RPMI8226 (cell line): ENCODE results near the gene USP24.
"Not testable (repeated sequence)": the region's sequence is repeated elsewhere in the genome, so short reads cannot be mapped to it uniquely, and the experiment has no call there.

Experiments
- DNase-seq: peaks from one replicate; pipeline ENCODE4 v3.0.0-alpha.2; 2015

The USP24 gene

DNA sequence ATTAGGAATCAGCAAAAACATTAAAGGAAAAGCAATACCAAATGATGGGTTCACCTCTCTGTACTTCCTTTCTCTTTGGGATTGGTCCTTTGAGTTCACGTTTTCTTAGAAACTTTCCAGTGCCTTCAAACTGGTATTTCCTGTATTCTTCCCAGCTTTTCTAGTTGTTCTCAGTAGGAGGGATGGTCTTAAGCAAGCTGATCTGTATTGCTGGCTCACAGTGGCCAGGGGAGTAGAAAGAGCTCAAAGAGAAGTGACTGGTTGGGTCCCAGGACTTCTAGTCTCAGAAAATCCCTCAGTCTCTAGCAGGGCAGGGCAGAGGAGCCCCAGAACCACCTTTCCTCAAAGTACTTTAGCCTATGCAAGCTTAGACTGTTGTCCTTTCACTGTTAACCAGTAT is 10.1 kb upstream of the USP24 start:
- no peak for DNase-seq

GRCh38 chr1:55224729-55225128 is 9.6 kb upstream of the USP24 start:
- no peak for DNase-seq

- DNase-seq: no peak
Measured at GRCh38 chr1:55222152-55222551, 7.0 kb upstream of the USP24 start.

DNA sequence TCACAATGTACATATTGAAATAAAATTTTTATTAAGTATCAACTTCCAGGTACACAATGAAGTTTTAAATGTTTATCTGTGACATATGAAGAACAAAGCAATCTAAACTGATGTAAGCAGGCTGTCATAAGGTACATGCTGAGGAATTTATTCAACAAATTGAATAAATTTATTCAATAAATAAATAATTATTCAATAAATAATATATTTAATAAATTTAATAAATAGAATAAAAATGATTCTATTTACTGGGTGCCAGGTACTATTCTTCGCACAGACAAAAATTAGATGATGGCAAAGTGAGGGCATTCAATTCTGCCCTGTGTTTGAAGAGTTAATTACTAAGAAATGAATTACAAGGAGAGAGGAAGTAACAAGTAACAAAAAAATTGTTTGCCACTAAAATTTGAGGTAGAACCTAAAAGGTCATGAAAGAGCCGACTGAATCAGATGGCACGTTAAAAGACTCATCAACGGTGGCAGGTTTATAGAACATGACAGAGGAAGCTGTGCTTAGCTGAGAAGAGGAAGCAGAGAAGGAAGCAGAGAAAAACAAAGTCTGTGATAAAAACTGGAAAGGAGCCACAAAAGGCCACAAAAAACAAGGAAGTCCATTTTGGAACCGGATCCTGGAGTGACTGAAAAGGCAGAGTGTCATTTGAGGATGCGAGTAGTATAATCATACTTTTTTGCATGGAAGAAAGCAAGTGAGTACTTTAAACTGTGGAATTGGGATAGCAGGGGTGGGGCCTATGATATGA is 2.2 kb upstream of the USP24 start:
- peak; percentile 56 for DNase-seq

- DNase-seq: no peak
Measured at GRCh38 chr1:55216096-55216495, 932 bp upstream of the USP24 start.

DNA sequence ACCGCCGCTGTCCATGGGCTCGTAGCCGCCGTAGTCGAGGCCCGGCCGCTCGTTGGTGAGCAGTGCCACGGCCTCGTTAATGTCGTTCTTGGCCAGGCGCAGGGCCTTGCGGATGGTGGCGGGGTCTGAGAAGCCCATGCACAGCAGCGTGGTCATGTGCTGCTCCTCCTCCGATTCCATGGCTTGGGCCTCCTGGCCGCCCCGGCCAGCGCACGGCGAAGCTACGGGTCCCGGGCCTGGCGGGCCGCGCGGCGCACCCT is 300 bp downstream of the USP24 start:
- DNase-seq: no peak

DNA sequence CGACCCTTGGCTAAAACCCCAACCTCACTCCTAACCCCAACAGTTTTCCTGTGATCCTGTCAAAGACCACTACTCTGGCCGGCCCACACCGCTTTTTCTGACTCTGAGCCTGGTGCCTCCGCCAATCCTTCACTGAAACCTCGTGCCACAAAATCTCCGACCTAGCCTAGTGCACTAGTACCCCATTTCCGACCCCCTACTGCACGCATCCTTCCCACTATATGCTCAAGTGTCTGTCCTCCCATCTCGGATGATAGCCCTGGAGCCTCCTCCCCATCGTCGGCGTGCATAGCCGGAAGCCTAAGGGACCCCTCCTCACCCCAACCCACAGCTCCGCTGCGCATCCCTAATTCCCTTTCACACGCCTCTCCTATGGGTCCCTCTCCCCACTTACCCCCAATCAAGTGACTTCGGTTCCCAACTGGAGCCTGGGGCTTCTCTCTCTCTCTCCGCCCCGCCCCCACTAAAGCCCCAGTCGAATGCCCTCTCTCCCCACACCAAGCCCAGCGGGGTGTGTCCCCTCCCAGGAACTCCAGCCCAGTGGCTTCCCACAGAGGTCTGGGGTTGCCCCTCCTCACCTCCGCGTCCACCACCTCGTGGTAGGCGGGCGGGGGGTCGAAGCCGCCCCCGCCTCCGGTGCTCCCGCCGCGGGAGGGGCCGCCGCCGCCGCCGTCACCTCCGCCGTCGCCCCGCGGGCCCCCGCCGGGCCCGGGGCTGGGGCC is 791 bp downstream of the USP24 start:
- DNase-seq: peak; percentile 40

DNA sequence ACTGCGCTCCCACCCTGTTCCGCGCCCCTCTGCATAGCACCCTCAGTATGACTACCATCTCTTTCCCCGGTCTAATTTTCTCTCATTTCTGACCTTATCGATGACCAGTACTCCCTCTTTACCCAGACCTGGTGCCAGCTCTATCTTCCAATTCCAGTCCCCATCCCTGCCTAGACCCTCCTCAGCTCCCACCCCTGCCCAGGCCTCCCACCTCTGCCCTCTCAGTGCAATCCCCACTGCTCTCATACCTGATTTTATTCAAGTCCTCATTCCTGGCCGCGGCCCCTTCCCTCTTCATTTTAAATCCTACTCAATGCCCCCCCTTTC is 1.3 kb downstream of the USP24 start:
- no peak for DNase-seq

- no peak for DNase-seq
Measured at GRCh38 chr1:55213151-55213884, 1.8 kb downstream of the USP24 start.

GRCh38 chr1:55212349-55213150 is 2.6 kb downstream of the USP24 start:
- no peak for DNase-seq

GRCh38 chr1:55211863-55212262 is 3.3 kb downstream of the USP24 start:
- no peak for DNase-seq

GRCh38 chr1:55210990-55211801 is 4.0 kb downstream of the USP24 start:
- no peak for DNase-seq

DNA sequence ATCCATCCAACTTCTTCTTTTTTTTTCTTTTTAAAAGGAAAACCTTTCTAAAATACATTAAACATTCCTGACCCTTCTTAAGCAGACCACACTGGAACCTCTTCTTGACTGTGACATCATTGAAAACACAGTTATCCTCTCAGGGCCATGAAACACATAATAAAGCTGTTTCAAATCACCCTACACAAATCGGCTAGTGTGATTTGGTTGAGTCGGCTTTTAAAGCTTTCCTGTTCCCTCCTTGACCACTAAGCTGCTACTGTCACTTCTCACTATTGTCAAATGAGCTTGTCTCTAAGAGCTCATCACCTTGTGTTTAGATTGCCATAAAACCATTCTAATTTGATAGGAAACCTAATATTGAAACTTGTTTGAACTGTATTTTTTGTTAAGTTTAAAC is 5.9 kb downstream of the USP24 start:
- no peak for DNase-seq

GRCh38 chr1:55206210-55206609 is 9.0 kb downstream of the USP24 start:
- no peak for DNase-seq

DNA sequence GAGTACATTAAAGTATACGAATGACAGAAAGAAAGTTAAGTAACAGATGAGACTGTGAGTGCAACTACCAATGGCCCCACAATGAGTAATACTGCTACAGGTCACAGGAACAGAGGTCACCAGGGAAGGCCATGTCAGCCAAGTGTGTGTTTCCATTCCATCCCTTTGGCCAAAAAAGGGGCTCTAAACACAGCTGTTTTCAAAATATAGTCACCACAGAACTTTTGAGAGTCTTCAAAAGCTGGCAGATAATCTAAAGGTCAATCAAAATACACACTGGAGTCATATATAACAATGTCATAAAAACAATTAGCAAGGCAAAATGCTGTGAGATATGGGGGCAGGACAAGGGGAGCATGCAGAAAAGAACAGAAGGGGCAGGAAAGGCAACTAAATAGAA is 10.2 kb downstream of the USP24 start:
- no peak for DNase-seq

DNA sequence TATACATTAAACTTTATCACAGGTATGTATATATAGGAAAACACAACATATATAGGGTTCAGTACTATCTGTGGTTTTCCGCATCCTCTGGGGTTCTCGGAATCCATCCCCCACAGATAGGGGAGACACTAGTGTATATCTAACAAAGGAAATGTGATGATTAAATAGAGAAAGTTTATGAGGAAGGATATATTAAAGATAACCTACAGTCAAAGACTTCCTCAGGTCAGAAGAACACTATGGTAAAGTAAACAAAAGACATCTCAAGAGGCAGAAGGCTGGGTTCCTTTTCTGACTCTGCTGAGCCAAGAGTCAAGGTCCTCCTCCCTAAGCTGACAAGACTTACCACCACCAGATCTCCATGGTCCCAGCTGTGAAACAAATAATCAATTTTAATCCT is 12.1 kb downstream of the USP24 start:
- no peak for DNase-seq

DNA sequence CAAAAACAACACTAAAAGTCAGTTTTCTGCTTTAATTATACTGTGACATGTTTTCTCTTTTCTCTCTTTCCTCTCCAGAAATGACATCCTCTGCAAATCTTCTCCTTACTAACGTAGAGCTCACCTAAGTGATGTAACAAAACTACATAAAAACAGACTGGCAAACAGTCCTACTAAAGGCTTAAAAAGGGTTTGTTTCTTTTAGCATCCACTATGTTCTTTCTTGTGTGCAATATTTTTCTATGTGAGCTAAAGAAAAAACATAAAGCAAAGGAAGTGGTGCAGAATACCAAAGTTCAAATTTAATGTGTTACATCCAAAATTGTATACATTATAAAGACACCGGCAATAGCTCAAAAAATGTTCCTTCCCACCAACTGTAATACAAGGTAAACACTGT is 14.5 kb downstream of the USP24 start:
- DNase-seq: no peak

GRCh38 chr1:55199735-55200134 is 15.4 kb downstream of the USP24 start:
- DNase-seq: not testable (repeated sequence)

DNA sequence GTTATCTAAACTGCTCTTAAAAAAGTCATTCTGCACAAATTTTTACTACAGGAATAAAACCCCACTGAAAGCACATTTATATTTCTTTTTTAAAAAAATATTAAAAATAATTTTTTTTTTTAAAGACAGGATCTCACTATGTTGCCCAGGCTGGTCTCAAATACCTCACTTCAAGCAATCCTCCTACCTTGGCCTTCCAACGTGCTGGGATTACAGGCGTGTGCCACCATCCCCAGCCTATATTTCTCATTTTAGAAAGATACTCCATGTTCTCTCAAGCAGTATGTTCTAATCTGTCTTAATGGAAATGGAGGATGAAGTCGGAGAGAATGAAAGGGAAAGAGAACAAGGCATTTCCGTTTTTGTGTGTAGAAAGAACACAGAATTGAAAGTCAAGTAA is 17.1 kb downstream of the USP24 start:
- DNase-seq: no peak

DNA sequence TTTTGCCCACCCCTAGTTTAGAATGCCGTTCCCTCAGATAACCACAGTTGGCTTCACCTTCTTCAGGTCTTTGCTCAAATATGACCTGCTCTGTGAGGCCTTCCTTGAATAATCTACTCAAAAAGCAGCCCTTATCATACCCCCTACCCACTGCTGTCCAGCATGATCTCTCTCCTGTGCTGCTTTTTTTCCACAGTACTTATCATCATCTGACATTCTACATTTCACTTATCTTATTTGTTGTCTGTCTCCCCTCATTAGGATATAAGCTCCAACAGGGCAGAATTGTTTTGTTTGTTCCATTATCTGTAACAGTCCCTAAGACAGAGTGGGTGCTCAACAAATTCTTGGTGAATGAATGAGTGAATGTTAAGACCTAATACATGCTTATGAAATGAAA is 18.1 kb downstream of the USP24 start:
- DNase-seq: no peak

GRCh38 chr1:55196433-55197035 is 18.6 kb downstream of the USP24 start:
- DNase-seq: no peak

DNA sequence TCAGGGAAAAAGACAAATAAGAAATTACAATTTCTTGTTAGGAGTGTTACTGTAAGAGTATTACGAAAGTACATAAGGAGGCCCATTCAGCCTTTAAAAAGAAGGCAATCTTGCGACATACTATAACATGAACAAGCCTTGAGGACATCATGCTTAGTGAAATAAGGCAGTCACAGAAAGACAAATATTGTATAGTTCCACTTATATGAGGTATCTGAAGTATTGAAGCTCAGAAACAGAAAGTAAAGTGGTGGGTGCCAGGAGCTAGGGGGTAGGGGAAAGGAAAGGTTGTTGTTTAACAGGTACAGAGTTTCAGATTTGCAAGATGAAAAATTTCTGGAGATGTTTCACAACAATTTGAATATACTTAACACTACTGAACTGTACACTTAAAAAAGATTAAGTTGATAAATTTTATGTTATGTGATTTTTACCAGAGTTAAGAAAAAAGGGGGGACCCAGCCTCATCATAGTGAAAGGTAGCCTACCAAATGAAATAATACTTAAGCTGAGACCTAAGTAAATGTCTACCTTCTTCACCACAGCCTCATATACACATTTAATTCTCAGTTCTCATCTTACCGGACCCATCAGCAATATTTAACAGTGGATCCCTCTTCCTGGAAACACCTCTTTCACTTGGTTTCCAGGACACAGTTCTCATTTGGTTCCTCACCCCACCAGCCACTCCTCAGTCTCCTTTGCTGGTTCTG is 19.5 kb downstream of the USP24 start:
- DNase-seq: no peak
